Measurements from ENCODE around the gene OXSR1.
"Not testable (repeated sequence)": the region's sequence is repeated elsewhere in the genome, so short reads cannot be mapped to it uniquely, and the experiment has no call there.

The OXSR1 gene

GRCh38 chr3:38169027-38169317, 3.6 kb downstream of the OXSR1 start:
- DNase-seq = no peak

DNA sequence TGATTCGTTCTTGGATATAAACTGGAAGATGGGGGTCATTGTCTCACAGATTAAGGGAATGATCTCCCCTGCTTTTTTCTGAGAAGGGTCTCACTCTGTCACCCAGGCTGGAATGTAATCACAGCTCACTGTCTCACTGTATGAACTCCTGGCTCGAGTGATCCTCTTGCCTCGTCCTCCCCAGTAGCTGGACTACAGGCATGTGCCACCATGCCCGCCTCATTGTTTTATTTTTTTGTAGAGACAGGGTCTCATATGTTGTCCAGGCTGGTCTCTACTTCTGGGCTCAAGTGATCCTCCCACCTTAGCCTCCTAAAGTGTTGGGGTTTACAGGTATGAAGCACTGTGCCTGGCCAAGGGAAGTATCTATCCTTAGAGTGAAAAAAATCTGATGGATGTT, 5.4 kb downstream of the OXSR1 start:
- DNase-seq = no peak

GRCh38 chr3:38171622-38172021, 6.3 kb downstream of the OXSR1 start:
- DNase-seq = no peak

DNA sequence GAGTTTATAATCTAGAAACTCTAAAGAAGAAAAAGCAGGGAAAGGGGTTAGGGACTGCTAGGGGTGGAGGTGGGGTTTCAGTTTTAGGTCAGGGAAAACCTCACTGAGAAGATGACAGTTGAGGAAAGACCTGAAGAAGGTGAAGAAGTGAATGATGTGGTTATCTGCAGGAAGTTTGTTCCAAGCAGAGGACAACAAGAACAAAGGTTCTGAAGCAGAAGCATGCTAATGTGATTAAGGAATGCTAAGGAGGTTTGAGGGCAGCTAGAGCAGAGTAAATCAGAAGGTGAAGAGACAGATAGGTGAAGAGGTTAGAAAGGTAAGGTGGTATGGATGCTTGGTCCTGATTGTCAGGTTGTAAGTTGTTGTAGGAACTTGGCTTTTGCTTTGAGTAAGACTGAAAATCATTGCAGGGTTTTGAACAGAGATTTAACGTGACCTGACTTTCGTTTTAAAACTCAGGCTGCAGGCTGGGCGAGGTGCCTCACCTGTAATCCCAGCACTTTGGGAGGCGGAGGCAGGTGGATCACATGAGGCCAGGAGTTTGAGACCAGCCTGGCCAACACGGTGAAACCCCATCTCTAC, 8.6 kb downstream of the OXSR1 start:
- DNase-seq = no peak

- DNase-seq = no peak
Observed at GRCh38 chr3:38177181-38177580, 11.8 kb downstream of the OXSR1 start.

DNA sequence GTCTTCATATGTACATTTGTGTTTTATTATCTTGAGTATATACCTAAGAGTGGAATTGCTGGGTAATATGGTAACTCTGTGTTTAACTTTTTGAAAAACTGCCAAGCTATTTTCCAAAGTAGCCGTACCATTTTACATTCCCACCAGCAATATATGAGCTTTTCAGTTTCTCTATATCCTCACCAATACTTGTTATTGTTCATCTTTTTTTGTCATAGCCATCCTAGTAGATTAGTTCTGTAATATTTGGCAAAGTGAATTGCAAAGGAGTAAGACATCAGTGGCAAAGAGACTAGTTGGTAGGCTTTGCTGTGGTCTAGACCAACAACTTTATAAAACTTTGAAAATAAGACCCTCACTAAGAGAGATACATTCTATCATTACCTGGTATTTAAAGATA, 21.4 kb downstream of the OXSR1 start:
- no peak for DNase-seq

- DNase-seq = no peak
Observed at GRCh38 chr3:38190481-38190881, 25.1 kb downstream of the OXSR1 start.

DNA sequence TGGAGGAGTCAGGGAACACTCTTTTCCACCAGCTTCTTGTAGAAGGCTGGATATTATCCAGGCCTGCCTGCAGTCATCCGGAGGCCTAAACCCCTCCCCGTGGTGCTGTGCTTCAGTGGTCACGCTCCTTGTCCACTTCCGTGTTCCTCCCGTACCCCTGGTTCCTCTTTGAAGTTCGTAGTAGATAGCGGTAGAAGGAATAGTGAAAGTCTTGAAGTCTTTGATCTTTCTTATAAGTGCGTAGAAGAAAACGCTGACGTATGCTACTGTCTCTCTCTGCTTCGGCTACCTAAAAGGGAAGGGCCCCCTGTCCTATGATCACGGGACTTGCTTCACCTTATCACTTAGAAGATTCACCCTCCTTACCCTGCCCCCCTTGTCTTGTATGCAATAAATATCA, 37.6 kb downstream of the OXSR1 start:
- not testable (repeated sequence) for DNase-seq

GRCh38 chr3:38203690-38204089, 38.4 kb downstream of the OXSR1 start:
- no peak for DNase-seq

- DNase-seq = no peak
Observed at GRCh38 chr3:38204599-38205471, 39.5 kb downstream of the OXSR1 start.

- no peak for DNase-seq
Observed at GRCh38 chr3:38205472-38205805, 40.1 kb downstream of the OXSR1 start.

DNA sequence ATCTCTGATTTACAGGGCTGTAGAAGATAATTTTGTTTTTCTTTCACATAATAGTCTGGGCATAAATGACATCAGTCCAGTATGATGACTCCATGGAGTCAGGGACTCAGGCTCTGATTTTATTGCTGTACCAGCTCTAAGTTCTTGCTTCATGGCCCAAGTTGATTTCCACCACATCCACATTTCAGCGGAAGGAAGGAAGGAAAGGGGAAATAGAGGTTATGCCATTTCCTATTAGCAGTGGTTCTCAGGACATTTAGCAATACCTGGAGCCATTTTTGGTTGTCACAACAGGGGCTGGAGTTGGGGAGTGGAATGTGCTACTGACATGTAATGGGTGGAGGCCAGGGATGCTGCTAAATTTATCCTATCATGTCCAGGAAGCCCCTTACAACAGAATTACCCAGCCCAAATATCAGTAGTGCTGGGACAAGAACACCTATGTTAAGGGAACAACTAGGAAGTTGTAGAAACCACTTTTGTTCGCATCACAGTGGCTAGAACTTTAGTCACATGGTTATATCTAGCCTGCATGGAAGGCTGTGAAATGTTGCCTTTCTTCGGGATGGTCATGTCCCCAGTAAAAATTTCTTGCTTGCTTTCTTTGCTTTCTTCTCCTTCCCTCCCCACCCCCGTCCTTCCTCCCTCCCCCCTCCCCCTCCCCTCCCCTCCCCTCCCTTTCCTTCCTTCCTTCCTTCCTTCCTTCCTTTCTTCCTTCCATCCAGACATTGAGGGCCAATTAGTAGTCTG, 42.1 kb downstream of the OXSR1 start:
- no peak for DNase-seq

DNA sequence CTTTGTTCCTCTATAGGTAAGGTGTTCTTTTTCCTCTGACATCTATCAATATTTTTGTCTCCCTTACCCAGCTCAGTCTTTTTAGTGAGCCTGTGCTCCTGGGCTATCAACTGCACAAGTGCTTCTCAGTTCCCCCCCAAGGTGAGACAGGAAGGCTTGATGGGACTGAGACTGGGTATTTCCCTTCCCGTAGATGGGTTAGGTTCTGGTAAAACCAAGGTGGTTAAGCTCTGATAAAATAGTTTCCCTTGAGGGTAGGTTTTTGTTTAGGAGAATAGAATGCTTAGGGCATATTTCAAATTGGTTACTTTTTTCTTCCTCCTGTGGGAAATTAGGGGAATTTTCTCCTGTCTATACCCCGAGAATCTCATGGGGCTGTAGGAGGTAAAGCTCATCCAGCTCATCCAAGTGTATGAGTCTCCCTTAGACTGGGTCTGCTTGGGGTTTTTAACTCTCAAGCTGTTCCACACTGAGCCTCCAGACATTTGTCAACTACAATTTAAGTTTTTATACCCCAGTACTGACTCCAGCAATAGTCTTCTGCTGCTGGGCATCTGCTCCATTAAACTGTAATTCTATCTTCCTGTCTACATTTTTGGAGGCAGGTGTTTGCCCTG, 44.9 kb downstream of the OXSR1 start:
- DNase-seq = no peak

- DNase-seq = no peak
Observed at GRCh38 chr3:38212141-38212540, 46.8 kb downstream of the OXSR1 start.

- no peak for DNase-seq
Observed at GRCh38 chr3:38214560-38214959, 49.2 kb downstream of the OXSR1 start.

DNA sequence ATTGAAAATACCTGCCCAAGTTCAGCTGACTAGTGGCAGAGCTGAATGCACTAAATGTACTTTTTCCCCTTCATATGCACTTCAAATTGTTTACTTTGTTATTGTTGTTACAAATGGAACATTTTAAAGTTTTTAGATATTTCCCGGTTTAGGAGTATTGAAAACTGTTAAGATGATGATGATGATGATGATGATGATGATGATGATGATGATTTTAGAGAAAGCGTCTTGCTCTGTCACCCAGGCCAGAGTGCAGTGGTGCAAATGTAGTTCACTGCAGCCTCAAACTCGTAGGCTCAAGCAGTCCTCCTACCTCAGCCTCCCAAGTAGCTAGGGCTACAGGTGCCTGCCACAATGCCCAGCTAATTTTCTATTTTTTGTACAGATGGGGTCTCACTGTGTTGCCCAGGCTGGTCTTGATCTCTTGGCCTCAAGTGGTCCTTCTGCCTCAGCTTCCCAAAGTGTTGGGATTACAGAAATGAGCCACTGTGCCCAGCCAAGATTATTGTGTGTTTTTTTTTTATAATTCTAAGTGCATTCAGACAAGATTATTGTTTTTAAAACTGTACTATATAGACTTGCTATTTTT, 54.4 kb downstream of the OXSR1 start:
- no peak for DNase-seq

- no peak for DNase-seq
Observed at GRCh38 chr3:38221005-38221404, 55.7 kb downstream of the OXSR1 start.

DNA sequence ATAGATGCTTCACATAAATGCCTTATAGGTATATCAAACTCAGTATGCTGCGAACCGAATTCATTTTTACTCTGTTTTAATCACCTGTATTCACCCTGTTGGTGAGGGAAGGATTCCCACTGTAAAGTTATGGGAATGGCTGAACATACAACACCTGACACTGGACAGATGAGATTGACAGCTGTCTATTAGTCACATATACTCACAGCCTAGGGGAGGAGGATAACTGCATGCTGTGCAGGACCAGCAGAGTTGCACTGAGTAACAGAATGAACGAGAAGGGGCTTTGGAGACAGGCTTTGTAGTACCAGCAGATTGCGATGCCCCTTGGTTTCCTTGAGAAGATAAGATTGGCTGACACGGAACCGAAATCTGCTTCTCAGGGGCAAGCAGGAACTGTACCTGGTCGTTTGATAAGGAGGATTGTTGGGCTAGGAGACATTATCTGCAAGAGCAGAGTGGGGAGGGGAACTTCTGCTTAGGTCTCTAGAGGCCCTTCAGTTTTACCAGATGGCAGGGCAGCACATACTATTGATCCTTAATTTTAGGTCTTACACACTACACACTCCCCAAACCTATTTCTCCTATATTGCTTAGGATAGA, 56.8 kb downstream of the OXSR1 start:
- DNase-seq = no peak

GRCh38 chr3:38224357-38224756, 59.0 kb downstream of the OXSR1 start:
- no peak for DNase-seq

DNA sequence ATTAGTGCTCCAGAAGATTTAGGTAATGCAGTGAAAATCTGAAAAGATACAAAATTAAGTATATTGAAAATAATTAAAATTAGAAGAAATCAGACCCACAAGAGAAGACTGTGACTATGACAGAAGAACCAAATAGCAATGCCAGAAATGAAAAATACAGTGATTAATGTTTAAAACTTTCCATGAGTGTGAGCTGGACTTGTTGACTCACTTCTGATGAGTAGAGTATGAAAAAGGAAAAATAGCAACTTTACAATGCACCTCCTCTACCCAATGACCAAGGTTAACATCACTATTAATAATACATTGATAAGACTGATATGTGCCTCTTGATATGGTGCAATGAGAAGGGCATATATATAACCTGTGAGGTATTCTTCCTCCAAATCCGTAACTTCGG, 60.9 kb downstream of the OXSR1 start:
- DNase-seq = no peak

DNA sequence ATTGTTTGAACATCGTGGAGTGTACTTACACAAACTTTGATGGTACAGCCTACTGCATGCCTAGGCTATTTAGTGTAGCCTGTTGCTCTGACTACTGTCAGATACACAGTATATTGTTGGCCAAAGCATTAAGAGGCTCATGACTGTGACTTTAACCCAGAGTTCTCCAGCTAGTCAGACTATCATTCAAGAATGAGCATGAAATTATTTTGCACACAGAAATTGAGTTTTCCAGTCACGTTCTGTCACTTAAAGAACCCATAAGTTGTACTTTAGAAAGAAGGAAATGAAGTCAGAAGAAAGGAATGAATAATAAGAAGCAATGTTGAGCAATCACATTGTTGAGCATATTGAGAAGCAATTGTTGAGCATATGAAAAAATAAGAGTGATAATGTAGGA, 62.7 kb downstream of the OXSR1 start:
- DNase-seq = no peak

DNA sequence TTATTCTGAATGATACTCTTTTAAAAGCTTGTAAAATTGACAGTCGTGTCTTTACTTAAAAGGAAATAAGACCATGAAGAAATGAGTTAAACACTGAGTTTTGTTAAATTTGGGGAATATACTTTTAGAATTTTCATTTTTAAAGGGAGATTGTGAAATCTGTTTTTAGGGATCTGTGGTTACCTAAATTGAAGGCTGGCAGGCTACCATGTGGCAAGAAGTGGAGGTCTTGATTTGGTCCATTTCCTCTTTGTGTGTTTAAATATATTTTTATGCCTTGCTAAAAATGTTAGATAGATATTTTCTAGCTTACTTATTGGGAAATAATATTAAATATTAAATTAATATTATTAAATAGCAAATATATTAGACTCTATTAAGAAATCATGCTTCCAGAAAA, 63.7 kb downstream of the OXSR1 start:
- no peak for DNase-seq

GRCh38 chr3:38232701-38233100, 67.4 kb downstream of the OXSR1 start:
- DNase-seq = no peak
